ENCODE data around the gene CNTNAP2.

The CNTNAP2 gene

DNA sequence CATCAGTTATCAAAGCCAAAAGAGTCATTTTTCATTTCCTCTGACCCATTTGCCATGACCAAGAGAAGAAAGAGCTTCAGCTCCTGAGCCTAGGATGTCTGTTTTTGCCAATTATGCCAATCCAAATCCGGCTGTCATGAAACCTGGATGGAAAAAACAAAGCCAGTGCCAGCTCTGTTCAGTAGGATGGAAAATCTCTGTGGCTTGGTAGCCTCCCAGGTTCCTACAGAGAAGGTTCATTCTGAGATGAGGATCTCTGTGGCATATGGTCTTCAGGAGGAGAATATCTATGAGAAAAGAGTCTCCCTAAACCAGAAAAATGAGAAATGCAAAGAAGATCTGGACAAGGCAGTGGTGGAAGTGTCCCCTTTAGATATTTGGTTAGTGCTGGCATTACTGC lies 475.4 kb downstream of the CNTNAP2 start:
- DNase-seq (ENCODE audit: low read depth), result no peak

DNA sequence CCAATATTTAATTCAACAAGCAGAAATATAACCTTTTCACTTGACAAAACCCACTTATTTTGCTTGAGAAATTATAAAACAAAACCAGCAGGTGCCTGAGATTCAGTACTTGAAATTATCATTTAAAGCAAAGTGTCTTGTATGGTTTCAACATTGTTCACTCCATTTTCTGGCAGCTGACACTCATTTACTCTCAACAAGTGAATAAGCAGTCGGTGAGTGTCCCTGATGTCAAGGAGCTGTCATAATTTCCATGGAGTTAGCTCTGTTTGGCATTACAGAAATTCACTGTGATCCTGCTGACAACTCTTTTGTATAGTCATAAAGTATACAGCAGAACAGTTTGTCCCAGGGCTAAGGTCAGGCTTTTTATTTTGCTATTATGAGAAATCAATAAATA lies 490.0 kb downstream of the CNTNAP2 start:
- DNase-seq (ENCODE audit: low read depth), result no peak

GRCh38 chr7:146619641-146620040 lies 503.0 kb downstream of the CNTNAP2 start:
- DNase-seq (ENCODE audit: low read depth), result no peak

- DNase-seq (ENCODE audit: low read depth), result no peak
These were observed 510.3 kb downstream of the CNTNAP2 start for GRCh38 chr7:146626912-146627311.

DNA sequence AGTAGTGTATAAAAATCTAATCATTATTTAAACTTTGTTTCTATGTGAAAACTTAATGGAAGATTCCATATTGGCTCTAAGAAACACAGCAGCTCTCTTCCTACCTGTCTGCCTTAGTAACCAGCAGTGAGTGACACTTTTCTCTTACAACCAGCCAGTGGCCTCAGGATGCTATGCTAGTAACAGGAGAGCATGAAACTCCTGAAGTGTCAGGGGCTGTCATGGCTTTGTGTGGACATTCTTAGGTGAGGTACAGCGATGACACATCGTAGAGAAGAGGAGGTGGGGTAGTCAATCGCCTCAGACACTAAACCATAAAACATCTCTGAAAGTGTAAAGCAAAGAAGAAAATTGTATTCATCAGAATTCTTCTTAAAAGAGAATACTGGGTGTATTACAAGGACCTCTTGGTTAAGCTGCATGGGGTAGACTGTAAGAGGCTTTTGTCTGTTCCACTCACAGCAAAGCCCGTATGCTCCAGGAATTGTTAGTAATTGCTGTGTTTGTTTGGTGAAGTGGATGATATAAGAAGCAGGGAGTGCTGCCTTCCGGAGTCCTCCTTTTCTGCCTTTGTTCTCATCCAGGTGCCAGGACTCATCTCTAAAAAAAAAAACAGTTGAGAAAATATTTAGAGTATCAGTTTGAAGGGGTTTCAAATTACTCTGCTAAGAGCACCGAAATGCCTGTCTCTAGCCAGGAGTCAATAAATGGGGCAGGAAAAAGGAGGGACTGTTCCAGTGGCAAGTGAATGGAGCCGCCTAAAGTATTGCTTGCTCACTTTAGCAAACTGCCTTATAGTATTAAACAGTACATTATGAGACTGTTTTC lies 518.8 kb downstream of the CNTNAP2 start:
- no peak for DNase-seq (ENCODE audit: low read depth)

DNA sequence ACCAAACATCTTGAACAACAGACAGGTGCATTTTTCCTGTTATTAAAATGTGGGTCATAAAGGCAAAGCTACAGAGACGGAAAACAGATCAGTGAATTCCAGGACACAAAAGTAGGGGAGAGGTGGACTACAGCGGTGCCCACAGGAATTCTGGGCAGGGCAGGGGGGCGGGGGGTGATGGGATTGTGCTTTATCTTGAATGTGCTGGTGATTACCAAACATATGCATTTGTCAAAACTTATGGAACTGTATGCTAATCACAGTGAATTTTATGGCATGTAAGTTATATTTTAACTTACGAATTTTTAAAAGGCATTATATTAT lies 519.4 kb downstream of the CNTNAP2 start:
- no peak for DNase-seq (ENCODE audit: low read depth)

DNA sequence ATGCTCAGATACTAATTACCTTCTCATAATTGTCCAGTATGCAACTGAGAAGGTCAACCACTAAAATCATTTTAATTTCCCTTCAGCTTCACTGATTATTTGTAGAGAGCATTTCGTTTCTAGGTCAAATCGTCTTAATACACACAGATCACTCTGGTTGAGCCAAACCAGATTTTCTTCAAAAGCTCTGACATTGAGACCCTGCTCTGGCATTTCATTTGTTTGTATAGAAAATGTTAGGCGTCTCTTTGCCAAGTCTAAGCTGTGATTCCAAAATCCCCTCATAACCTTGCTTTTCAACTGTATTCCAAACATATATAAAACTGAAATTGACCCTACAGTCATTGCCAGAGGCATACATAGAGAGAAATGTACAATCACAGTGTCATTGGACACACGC lies 520.0 kb downstream of the CNTNAP2 start:
- no peak for DNase-seq (ENCODE audit: low read depth)

DNA sequence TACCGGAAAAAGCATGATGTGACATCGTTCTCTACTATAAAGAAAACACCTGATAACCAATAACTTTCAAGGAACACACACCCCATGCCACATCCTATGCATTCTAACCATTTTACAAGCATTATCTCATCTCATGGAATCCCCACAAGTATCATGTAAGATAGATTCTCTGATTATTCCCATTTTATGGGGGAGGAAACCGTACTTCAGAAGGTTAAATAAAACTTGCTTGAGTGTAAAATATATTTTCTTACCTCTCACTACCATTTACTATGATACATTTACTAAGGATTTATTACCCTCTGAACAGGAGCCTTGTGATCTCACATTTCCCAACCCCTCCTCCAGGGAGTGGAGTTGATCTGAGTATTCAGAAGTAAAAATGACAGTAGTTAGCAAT lies 522.7 kb downstream of the CNTNAP2 start:
- DNase-seq (ENCODE audit: low read depth), result no peak

GRCh38 chr7:146641491-146641890 lies 524.9 kb downstream of the CNTNAP2 start:
- no peak for DNase-seq (ENCODE audit: low read depth)

DNA sequence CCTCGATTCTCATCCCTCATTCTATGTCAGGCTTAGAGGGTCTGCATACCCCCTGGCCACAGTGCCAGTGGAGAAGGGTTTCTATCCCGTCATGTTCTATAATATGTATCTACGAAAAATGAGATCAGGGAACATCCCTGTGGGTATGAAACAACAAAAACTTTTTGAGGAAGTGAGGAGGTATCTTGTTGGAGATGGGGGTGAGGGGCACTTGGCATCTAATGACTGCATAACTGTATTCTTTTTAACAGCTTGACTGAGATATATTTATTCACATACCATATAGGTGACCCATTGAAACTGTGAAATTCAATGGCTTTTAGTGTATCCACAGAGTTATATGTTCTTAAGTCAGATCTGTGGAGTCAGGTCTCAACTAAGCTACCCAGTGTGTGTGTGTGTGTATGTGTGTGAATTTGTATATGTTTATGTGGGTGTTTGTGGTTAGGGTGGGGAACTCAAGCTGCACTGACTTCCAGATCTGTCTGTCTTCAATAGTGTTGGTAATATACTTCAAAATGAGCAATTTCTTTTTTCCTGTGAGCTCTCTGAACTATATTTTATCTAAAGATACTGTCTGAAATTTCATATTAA lies 528.9 kb downstream of the CNTNAP2 start:
- no peak for DNase-seq (ENCODE audit: low read depth)

GRCh38 chr7:146647445-146647844 lies 530.8 kb downstream of the CNTNAP2 start:
- DNase-seq (ENCODE audit: low read depth), result no peak

DNA sequence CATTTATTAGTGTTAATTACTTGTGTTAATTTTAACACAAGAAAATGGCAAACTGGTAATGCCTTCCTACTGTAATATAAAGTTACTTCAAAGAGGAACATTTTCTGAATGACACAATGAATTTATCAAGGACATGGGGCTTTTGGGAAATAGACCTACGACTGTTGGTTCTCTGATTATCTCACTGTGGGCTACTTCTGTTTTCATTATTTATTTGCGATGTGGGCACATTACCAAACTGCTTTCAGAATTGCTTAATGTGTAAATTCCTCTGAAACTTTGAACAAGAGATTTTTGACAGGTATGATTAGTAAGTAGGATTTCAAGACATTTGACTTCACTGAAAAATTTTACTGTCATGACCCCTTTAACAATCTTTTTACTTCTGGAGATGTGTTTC lies 535.6 kb downstream of the CNTNAP2 start:
- no peak for DNase-seq (ENCODE audit: low read depth)

GRCh38 chr7:146654048-146654447 lies 537.4 kb downstream of the CNTNAP2 start:
- no peak for DNase-seq (ENCODE audit: low read depth)

GRCh38 chr7:146655928-146656797 lies 539.6 kb downstream of the CNTNAP2 start:
- no peak for DNase-seq (ENCODE audit: low read depth)

DNA sequence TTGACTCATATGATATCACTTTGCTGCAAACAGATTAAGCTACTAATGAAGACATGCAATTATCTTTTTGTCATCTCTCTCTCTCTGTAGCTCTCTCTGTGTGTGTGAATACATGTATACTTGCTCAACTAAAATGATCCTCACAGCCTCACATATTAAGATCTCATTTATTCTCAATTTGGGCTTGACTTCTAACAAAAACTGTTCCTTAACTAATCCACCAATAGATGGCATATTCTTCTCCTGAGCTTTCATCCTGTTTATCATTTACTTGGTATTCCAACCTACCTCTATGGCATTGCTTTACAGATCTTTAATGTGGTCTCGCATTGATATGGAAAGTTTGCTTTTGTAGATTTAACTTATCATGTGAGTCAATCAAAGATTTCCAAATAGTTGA lies 540.4 kb downstream of the CNTNAP2 start:
- no peak for DNase-seq (ENCODE audit: low read depth)

DNA sequence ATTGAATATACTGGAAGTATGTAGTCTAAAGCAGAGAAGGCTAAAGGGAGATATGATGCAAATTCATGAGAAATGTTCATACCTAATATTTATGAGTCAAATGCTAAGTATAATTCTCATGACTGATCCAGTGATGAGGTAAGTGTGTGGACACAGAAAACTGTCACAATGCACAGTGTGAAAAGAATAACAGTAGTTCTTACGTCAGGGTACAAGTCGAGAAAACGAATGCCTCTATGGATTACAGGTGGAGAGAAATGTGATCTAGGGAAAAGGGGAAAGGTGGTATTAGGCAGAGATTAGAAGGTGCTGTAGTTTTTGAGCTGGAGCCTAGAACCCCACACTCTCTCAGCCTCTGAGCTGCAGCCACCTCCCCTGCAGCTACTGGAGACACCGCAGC lies 542.0 kb downstream of the CNTNAP2 start:
- no peak for DNase-seq (ENCODE audit: low read depth)

DNA sequence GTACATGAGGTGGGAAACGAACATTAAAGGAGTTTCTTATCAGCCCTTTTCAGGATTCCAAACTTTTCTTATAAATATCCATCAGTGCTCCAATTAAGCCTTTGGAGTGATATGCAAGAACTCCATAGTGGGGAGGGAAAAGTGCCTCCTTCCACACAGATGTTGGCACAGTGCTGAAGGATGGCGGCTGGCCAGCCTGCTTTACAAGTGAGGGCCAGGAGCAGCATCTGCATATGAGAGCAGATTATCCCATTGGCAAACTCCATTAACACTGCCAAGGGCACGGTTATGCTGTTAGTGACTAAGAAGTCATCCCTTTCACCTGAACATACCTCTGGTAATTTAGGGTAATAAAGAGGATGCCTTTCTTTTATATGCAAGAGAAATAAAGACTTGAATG lies 543.1 kb downstream of the CNTNAP2 start:
- DNase-seq (ENCODE audit: low read depth), result no peak

GRCh38 chr7:146660839-146661238 lies 544.2 kb downstream of the CNTNAP2 start:
- no peak for DNase-seq (ENCODE audit: low read depth)

DNA sequence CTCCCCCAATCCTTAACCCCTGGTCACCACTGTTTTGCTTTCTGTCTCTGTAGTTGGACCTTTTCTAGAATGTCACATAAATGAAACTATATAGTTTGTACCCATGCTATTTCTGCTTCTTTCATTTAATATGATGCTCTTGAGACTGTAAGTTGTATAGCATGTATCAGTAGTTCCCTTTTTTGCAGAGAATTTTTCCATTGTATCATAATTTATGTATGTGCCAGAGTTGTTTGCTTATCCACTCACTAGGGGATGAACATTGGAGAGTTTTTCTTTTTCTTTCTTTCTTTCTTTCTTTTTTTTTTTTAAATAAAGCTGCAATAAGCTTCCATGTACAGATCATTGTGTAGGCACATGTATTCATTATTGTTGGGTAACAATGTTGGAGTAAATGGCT lies 544.8 kb downstream of the CNTNAP2 start:
- DNase-seq (ENCODE audit: low read depth), result no peak

GRCh38 chr7:146661929-146662328 lies 545.3 kb downstream of the CNTNAP2 start:
- no peak for DNase-seq (ENCODE audit: low read depth)

DNA sequence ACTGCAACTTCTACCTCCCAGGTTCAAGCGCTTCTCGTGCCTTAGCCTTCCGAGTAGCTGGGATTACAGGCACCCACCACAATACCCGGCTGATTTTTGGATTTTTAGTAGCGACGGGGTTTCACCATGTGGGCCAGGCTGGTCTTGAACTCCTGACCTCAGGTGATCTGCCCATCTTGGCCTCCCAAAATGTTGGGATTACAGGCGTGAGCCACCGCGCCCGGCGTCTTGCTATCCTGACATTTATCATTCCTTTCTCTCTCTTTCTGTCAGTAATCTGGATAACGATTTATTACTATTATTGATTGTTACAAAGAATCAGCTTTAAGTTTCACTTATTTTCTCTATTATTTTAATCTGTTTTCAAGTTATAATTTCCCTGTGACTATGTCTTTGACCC lies 548.4 kb downstream of the CNTNAP2 start:
- no peak for DNase-seq (ENCODE audit: low read depth)

DNA sequence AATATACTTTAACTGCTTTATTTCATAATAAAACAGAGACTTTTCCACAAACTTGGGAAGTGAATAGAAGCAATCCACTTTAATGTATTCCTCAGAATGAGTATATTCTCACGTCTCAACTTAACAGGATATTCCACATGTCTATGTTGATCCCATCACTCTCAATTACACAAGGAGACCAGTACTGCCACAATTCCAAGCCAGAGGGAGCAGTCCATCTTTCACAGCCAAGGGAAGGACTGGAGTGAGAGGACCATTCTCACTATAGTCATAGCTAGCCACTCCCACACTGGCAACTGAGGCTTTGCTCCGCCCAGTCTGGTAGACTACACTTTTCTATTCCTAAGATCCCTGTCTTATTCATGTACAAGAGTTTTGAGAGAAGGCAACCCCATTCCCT lies 553.9 kb downstream of the CNTNAP2 start:
- no peak for DNase-seq (ENCODE audit: low read depth)

GRCh38 chr7:146681487-146681886 lies 564.9 kb downstream of the CNTNAP2 start:
- no peak for DNase-seq (ENCODE audit: low read depth)

All from stimulated activated CD8-positive, alpha-beta memory T cell treated with anti-CD3 and anti-CD28 coated beads, Interleukin-15, amount 100 ng/mL, for 24 hours (primary cell).